Measurements from ENCODE around the gene RIOX2.
"Not testable (repeated sequence)": the region's sequence is repeated elsewhere in the genome, so short reads cannot be mapped to it uniquely, and the experiment has no call there.

RIOX2 gene

GRCh38 chr3:97914388-97914787 is 57.8 kb downstream of the RIOX2 start:
- no peak for DNase-seq (ENCODE audit: low read depth in 4 of 4, low spot score in 1 of 4)

- DNase-seq (ENCODE audit: low read depth in 4 of 4, low spot score in 1 of 4), result no peak
These were observed 60.8 kb downstream of the RIOX2 start for GRCh38 chr3:97911459-97911858.

- no peak for DNase-seq (ENCODE audit: low read depth in 4 of 4, low spot score in 1 of 4)
These were observed 61.3 kb downstream of the RIOX2 start for GRCh38 chr3:97910931-97911351.

GRCh38 chr3:97910236-97910831 is 61.9 kb downstream of the RIOX2 start:
- DNase-seq (ENCODE audit: low read depth in 4 of 4, low spot score in 1 of 4), result not testable (repeated sequence)

GRCh38 chr3:97909830-97910229 is 62.4 kb downstream of the RIOX2 start:
- not testable (repeated sequence) for DNase-seq (ENCODE audit: low read depth in 4 of 4, low spot score in 1 of 4)

GRCh38 chr3:97901313-97902248 is 70.7 kb downstream of the RIOX2 start:
- no peak for DNase-seq (ENCODE audit: low read depth in 4 of 4, low spot score in 1 of 4)

- no peak for DNase-seq (ENCODE audit: low read depth in 4 of 4, low spot score in 1 of 4)
These were observed 72.9 kb downstream of the RIOX2 start for GRCh38 chr3:97899331-97899730.

GRCh38 chr3:97896547-97896946 is 75.7 kb downstream of the RIOX2 start:
- no peak for DNase-seq (ENCODE audit: low read depth in 4 of 4, low spot score in 1 of 4)

- DNase-seq (ENCODE audit: low read depth in 4 of 4, low spot score in 1 of 4), result no peak
These were observed 76.1 kb downstream of the RIOX2 start for GRCh38 chr3:97896129-97896528.

- DNase-seq (ENCODE audit: low read depth in 4 of 4, low spot score in 1 of 4), result no peak
These were observed 77.0 kb downstream of the RIOX2 start for GRCh38 chr3:97895216-97895615.

GRCh38 chr3:97892852-97893251 is 79.4 kb downstream of the RIOX2 start:
- DNase-seq (ENCODE audit: low read depth in 4 of 4, low spot score in 1 of 4), result no peak

All from stimulated activated CD4-positive, alpha-beta T cell treated with anti-CD3 and anti-CD28 coated beads, Interleukin-1b, Interleukin-23, amount 100 ng/mL, for 24 hours (primary cell).